IPS-18a (cell line): ENCODE measurements around the gene IAH1.
"Not testable (repeated sequence)": the region's sequence is repeated elsewhere in the genome, so short reads cannot be mapped to it uniquely, and the experiment has no call there.

ENCODE experiments used
- H3K27ac ChIP-seq: one replicate; pipeline ENCODE4 v1.5.1; 2013; ENCODE audit warnings: low read length
- H3K27me3 ChIP-seq: one replicate; pipeline ENCODE4 v1.6.1; 2013; ENCODE audit warnings: mild to moderate bottlenecking, low read length; ENCODE audit not compliant: control insufficient read depth, insufficient read depth
- H3K36me3 ChIP-seq: one replicate; pipeline ENCODE4 v1.6.1; 2013; ENCODE audit warnings: low read depth, low read length; ENCODE audit not compliant: control insufficient read depth
- H3K4me1 ChIP-seq: one replicate; pipeline ENCODE4 v1.6.1; 2013; ENCODE audit warnings: low read depth, low read length; ENCODE audit not compliant: control insufficient read depth
- H3K4me3 ChIP-seq: one replicate; pipeline ENCODE4 v1.5.1; 2013; ENCODE audit warnings: low read length
- H3K9ac ChIP-seq: one replicate; pipeline ENCODE4 v1.6.1; 2013; ENCODE audit warnings: mild to moderate bottlenecking, low read length, moderate library complexity
- H3K9me3 ChIP-seq: one replicate; pipeline ENCODE4 v1.6.1; 2013; ENCODE audit warnings: low read depth, low read length; ENCODE audit not compliant: control insufficient read depth

The IAH1 gene

DNA sequence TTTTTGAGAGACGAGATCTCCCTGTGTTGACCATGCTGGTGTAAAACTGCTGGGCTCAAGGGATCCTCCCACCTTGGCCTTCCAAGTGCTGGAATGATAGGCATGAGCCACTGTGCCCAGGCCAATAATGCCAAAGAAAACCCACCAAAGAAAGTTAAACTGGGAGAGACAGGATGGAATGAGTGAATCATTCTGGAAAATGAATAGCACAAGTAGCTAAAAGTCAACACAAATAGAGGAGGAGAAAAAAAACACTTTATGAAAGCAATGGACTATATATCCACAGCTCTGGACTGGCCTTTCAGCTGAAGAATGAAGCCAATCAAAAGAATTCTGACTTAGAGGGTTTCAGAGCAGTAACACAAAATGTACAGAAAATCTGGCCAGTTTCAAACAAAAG is 23.9 kb downstream of the IAH1 start:
- Histone ChIP-seq H3K27me3 (no peaks in the 10 kb centered on the region), H3K4me1 (no peaks in the 10 kb centered on the region), H3K27ac (no peak overlapping the region), H3K36me3 (peaks cover 21% of the 10 kb centered on the region), H3K4me3 (no peak overlapping the region), H3K9me3 (no peaks in the 10 kb centered on the region), H3K9ac (no peak overlapping the region)

DNA sequence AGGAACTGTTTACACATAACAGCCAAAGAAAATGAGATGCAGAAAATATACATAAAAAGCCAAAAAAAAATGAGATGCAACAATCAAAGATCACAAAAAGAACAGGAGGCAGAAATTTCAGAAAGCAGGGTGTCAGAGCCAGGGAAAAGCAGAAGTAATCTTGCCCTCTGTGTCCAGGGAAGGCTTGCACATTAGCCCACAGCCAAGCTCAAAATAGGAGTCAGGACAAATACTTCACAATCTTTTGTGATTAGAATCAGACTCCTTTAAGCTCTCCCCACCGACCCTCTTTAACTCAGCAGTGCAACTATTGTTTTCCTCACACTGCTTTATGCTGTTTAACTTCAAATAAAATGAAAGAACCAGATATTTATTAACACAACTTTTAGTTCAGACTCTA is 34.6 kb downstream of the IAH1 start:
- H3K36me3 ChIP-seq = peaks cover 16% of the 10 kb centered on the region

DNA sequence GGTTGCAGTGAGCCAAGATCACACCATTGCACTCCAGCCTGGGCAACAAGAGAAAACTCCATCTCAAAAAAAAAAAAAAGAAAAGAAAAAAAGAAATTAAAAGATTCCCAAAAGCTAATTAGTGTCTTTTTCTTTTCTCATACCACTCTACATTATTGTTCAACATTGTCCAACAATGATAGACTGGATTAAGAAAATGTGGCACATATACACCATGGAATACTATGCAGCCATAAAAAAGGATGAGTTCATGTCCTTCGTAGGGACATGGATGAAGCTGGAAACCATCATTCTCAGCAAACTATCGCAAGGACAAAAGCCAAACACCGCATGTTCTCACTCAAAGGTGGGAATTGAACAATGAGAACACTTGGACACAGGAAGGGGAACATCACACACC is 39.6 kb downstream of the IAH1 start:
- H3K36me3 ChIP-seq = peaks cover 10% of the 10 kb centered on the region
- not testable (repeated sequence) for H3K27me3 ChIP-seq

More for the DNA sequence above, 34.6 kb downstream of the IAH1 start:
- H3K27ac ChIP-seq = no peak overlapping the region
- no peak overlapping the region for H3K9ac ChIP-seq
- H3K4me1 ChIP-seq = no peaks in the 10 kb centered on the region
- no peaks in the 10 kb centered on the region for H3K27me3 ChIP-seq
- H3K9me3 ChIP-seq = no peaks in the 10 kb centered on the region
- H3K4me3 ChIP-seq = no peak overlapping the region

DNA sequence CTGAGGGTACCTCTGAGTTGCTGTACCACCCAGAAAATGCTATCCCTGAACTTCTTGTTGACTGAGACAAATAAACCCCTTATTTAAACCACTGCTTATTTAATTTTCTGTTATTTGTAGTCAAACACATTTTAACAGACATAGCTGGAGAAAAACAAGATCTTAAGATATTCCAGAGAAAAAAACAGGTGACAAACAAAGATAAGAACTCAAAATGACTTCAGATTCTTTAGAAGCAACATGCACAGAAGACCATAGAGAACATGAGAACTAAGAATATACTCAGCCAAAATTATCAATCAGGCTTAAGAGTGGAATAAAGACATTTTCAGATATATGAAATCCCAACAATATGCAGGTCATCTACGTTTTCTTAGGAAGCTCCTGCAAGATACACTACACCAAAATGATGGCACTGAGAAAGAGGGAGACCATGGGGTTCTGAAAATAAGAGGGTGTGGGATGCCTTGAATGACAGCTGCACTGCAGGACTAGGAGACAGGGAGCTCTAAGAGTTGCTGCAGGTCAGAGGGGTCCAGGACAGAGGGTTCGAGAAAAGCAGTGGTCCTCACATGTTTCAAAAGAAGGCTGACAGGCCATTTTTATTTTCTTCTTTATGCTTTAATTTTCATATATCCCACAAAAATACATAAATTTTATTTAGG is 42.9 kb downstream of the IAH1 start:
- Histone ChIP-seq H3K9me3 (no peaks in the 10 kb centered on the region), H3K27ac (no peak overlapping the region), H3K27me3 (no peaks in the 10 kb centered on the region), H3K4me3 (no peak overlapping the region), H3K4me1 (no peaks in the 10 kb centered on the region), H3K9ac (no peak overlapping the region), H3K36me3 (peaks cover 31% of the 10 kb centered on the region)

More for the DNA sequence above, 39.6 kb downstream of the IAH1 start:
- H3K9ac ChIP-seq, H3K4me3 ChIP-seq, H3K9me3 ChIP-seq, H3K27ac ChIP-seq, H3K4me1 ChIP-seq: not testable (repeated sequence)

DNA sequence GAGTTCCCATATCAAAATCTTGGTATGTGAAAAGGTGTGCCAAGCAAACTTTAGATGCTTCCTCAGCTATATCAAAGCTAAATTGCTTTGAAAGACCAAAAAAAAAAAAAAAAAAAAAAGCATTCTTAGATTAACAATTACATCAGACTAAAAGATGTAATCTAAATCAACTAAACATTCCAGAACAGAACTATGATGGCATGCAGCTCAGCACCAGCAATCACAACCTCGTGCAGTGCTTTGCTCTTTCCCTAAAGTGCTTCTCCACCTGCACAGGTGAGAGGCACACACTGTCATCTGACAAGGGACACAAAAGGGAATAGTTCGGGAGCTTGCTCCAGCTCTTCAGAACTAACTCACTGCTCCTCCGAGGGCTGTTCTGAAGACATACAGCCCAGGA is 43.8 kb downstream of the IAH1 start:
- H3K4me1 ChIP-seq = no peaks in the 10 kb centered on the region
- no peak overlapping the region for H3K27ac ChIP-seq
- H3K4me3 ChIP-seq = no peak overlapping the region
- no peaks in the 10 kb centered on the region for H3K9me3 ChIP-seq
- no peak overlapping the region for H3K9ac ChIP-seq
- H3K36me3 ChIP-seq = peaks cover 32% of the 10 kb centered on the region
- no peaks in the 10 kb centered on the region for H3K27me3 ChIP-seq

DNA sequence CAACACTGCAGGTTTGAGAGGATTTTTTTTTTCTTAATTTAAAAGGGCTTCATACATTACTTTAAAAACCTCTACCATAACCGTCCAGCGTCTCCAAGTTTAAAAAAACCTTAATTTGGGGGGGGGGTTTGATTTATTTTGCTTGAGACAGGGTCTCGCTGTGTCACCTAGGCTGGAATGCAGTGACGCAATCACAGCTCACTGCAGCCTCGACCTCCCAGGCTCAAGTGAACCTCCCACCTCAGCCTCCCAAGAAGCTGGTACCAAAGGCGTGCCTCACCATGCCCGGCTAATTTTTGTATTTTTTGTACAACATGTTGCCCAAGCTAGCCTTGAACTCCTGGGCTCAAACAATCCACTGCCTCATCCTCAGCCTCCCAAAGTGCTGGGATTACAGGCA is 44.4 kb downstream of the IAH1 start:
- Histone ChIP-seq H3K4me1 (no peaks in the 10 kb centered on the region), H3K36me3 (peaks cover 33% of the 10 kb centered on the region), H3K9ac (no peak overlapping the region), H3K27me3 (no peaks in the 10 kb centered on the region), H3K27ac (no peak overlapping the region), H3K9me3 (no peaks in the 10 kb centered on the region), H3K4me3 (no peak overlapping the region)

DNA sequence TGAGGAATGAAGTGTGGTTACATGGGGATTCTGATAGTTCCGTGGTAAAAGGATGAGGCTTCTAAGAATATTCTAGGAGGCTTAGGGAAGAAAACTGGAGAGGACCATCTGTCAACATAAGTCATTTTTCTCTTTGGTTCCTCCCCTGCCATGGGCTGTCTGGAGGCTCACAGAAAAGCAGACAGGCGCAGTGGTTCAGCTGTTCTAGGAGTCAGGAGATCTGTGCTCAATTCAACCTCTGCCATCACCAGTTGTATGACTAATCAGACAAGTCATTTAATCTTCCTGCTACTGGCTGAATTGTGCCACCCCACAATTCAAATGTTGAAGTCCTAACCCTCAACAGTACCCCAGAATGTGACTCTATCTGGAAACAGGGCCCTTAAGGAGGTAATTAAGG is 44.9 kb downstream of the IAH1 start:
- Histone ChIP-seq H3K4me1 (no peaks in the 10 kb centered on the region), H3K9me3 (no peaks in the 10 kb centered on the region), H3K27ac (no peak overlapping the region), H3K36me3 (peaks cover 33% of the 10 kb centered on the region), H3K27me3 (no peaks in the 10 kb centered on the region), H3K4me3 (no peak overlapping the region), H3K9ac (no peak overlapping the region)

DNA sequence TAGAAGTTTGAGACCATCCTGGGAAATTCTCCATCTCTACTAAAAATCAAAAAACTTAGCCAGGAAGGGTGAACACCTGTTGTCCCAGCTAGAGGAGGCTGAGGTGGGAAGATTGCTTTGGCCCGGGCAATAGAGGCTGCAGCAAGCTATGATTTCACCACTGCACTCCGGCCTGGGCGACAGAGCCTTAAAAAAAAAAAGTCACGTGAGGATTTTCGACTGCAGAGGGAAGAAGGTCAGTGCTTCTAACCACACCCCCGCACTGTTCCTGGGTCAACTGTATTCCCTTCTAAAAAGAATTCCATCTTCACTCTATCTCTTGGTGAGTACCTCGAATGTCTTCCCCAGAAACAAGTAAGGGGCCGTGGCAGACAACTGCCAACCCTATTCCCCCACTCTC is 49.9 kb downstream of the IAH1 start:
- H3K27ac ChIP-seq = no peak overlapping the region
- peaks cover 38% of the 10 kb centered on the region for H3K36me3 ChIP-seq
- no peaks in the 10 kb centered on the region for H3K4me1 ChIP-seq

DNA sequence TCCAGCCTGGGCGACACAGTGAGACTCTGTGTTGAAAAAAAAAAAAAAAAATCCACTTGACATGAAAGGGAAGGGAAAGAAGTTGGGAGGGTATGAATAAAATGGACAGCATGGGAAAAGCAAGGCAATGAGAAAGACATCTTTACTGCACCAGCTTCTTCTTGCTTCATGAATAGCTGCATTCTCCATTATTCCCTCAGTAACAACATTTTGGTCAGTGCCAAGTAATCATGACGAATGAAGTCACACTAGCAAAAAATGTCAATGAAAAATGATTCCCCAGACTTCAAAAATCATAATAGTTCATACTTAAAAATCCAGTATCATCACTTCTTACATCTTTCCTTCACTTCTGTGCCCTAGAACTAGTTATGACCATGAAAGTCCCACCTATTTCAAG is 50.9 kb downstream of the IAH1 start:
- Histone ChIP-seq H3K27me3 (no peaks in the 10 kb centered on the region), H3K4me3 (no peak overlapping the region), H3K27ac (no peak overlapping the region), H3K36me3 (peaks cover 30% of the 10 kb centered on the region), H3K9ac (no peak overlapping the region), H3K4me1 (no peaks in the 10 kb centered on the region), H3K9me3 (no peaks in the 10 kb centered on the region)

More for the DNA sequence above, 49.9 kb downstream of the IAH1 start:
- H3K27me3 ChIP-seq = no peaks in the 10 kb centered on the region
- H3K9ac ChIP-seq = no peak overlapping the region
- no peak overlapping the region for H3K4me3 ChIP-seq
- no peaks in the 10 kb centered on the region for H3K9me3 ChIP-seq

DNA sequence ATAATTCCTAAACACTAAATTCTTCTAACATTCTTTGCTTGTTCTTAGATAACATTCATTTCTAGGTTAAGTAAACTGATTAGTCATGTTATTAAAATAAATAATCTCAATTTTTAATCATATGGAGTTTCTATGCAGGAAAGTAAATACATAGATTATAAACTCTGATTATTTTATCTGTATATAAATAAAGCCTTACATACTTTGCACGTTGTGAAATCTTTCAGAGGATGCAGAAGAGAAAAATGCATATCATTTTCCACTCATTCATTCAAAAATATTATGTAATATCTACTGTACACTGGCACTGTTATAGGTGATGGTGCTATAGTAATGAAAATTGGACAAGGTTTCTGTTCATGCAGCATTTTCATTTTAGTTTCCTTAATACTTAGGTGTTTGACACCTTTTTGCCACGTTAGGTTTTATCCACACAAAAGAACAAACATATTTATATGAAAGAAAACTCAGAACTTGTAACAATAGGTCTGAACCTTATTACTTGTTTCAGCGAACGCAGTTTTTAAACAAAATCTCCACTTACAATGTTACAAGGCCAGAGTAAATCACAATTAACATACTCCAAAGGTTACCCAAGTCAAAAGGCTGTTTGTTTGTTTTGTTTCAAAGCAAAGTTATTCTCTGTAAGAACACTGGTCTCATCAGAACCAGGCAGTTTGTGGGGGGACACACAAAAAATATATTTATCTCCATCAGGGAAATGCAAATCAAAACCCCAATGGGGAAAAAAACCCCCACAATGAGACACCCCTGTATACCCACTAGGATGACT is 53.8 kb downstream of the IAH1 start:
- H3K4me1 ChIP-seq = no peaks in the 10 kb centered on the region
- H3K36me3 ChIP-seq = peaks cover 21% of the 10 kb centered on the region

DNA sequence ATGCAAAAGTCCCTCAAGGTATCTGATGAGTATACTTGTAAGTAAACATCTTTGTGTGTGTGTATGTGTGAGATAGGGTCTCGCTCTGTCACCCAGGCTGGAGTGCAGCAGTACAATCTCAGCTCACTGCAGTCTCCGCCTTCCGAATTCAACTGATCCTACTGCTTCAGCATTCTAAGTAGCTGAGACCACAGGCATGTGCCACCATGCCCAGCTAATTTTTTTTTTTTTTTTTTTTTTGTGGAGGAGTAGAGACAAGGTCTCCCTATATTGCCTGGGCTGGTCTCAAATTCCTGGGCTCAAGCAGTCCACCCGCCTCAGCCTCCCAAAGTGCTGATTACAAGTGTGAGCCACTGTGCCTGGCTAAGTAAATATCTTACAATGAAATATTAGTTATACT is 58.1 kb downstream of the IAH1 start:
- no peak overlapping the region for H3K4me3 ChIP-seq
- no peaks in the 10 kb centered on the region for H3K4me1 ChIP-seq
- no peaks in the 10 kb centered on the region for H3K27me3 ChIP-seq
- no peak overlapping the region for H3K27ac ChIP-seq
- peaks cover 10% of the 10 kb centered on the region for H3K36me3 ChIP-seq
- H3K9ac ChIP-seq = no peak overlapping the region
- H3K9me3 ChIP-seq = no peaks in the 10 kb centered on the region

More for the DNA sequence above, 53.8 kb downstream of the IAH1 start:
- Histone ChIP-seq H3K4me3 (no peak overlapping the region), H3K9ac (no peak overlapping the region), H3K9me3 (no peaks in the 10 kb centered on the region), H3K27me3 (no peaks in the 10 kb centered on the region), H3K27ac (no peak overlapping the region)

DNA sequence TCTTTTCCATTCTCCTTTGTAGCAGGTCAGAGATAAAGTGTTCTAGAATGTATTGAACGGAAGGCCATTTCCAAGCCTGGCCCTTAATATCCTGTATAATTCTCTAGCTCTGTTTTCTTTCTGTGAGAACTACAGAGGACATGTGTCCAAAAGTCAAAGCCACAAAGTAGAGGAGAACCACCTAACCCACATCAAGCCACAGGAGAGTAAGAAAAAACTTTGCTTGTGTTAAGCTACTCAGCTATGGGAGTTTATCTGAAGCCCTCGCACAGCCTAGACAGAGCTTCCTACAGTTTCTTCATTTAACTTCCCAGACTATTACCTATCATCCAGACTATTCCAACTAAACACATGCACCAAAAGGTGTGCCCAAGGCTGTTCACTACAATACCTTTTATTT is 59.3 kb downstream of the IAH1 start:
- Histone ChIP-seq H3K9ac (no peak overlapping the region), H3K36me3 (peaks cover 9% of the 10 kb centered on the region), H3K4me3 (no peak overlapping the region), H3K9me3 (no peaks in the 10 kb centered on the region), H3K4me1 (no peaks in the 10 kb centered on the region), H3K27ac (no peak overlapping the region), H3K27me3 (no peaks in the 10 kb centered on the region)
